Keratinocyte (primary cell): ENCODE measurements around the gene NUMBL. TPM values are rescaled to one million over a fixed set of nuclear protein-coding genes. Genes with fewer than 3 reads are reported as not detected.

Experiments
- DNase-seq: peaks from one replicate; pipeline ENCODE4 v3.0.0-alpha.2; 2011; ENCODE audit warnings: low read depth, missing footprints, low spot score
- FAIRE-seq: peaks from 2 replicates; lab custom pipeline; 2011; peaks lifted over from hg19 to GRCh38; lab: Jason Lieb, UNC
- H2AFZ ChIP-seq: 2 replicates; pipeline ENCODE4 v1.6.0; 2012; ENCODE audit warnings: low read length, control low read depth, inconsistent platforms; ENCODE audit not compliant: control insufficient read depth
- H3K27ac ChIP-seq: 2 replicates; pipeline ENCODE4 v1.5.1; 2011; ENCODE audit warnings: low read length; ENCODE audit not compliant: control insufficient read depth, insufficient read depth
- H3K27me3 ChIP-seq: 3 replicates; pipeline ENCODE4 v1.6.0; 2011; ENCODE audit warnings: low read length; ENCODE audit not compliant: control insufficient read depth, insufficient read depth; ENCODE audit errors: extremely low read depth
- H3K36me3 ChIP-seq, 2 experiments: 2 replicates in 1 of 2; 3 replicates in 1 of 2; pipeline ENCODE4 v1.5.1; 2011; ENCODE audit warnings: low read length in 2 of 2, mild to moderate bottlenecking in 1 of 2; ENCODE audit not compliant: control insufficient read depth in 2 of 2, insufficient read depth in 2 of 2; ENCODE audit errors: extremely low read depth in 1 of 2
- H3K4me1 ChIP-seq: 3 replicates; pipeline ENCODE4 v1.5.1; 2011; ENCODE audit warnings: low read length; ENCODE audit not compliant: control insufficient read depth, insufficient read depth; ENCODE audit errors: extremely low read depth
- H3K4me2 ChIP-seq: 3 replicates; pipeline ENCODE4 v1.6.0; 2011; ENCODE audit warnings: low read depth, low read length; ENCODE audit not compliant: control insufficient read depth, insufficient read depth; ENCODE audit errors: extremely low read depth
- H3K4me3 ChIP-seq, 3 experiments: fragments of 200-600 bp in 1 of 3; sonication (generic) in 1 of 3; 2 replicates in 2 of 3; 3 replicates in 1 of 3; pipeline ENCODE4 v1.5.1; 2011 to 2016; ENCODE audit warnings: low read length in 3 of 3, mild to moderate bottlenecking in 3 of 3, control low read depth in 2 of 3, inconsistent platforms in 1 of 3, low read depth in 1 of 3, mixed read lengths in 1 of 3, mixed run types in 1 of 3, moderate library complexity in 1 of 3; ENCODE audit not compliant: control insufficient read depth in 2 of 3, insufficient read depth in 2 of 3; ENCODE audit errors: extremely low read depth in 1 of 3
- H3K79me2 ChIP-seq: 2 replicates; pipeline ENCODE4 v1.6.0; 2012; ENCODE audit warnings: low read length; ENCODE audit not compliant: control insufficient read depth, insufficient read depth
- H3K9ac ChIP-seq: 3 replicates; pipeline ENCODE4 v1.6.0; 2011; ENCODE audit warnings: low read length; ENCODE audit not compliant: control insufficient read depth, insufficient read depth; ENCODE audit errors: extremely low read depth
- H3K9me1 ChIP-seq: 3 replicates; pipeline ENCODE4 v1.6.0; 2011; ENCODE audit warnings: low read length; ENCODE audit not compliant: control insufficient read depth, insufficient read depth; ENCODE audit errors: extremely low read depth
- H3K9me3 ChIP-seq: 2 replicates; pipeline ENCODE4 v1.5.1; 2012; ENCODE audit warnings: low read depth, low read length; ENCODE audit not compliant: control insufficient read depth
- H4K20me1 ChIP-seq: 3 replicates; pipeline ENCODE4 v1.6.0; 2011; ENCODE audit warnings: low read length; ENCODE audit not compliant: control insufficient read depth, insufficient read depth; ENCODE audit errors: extremely low read depth
- CTCF ChIP-seq, 3 experiments: IDR thresholded peaks in 1 of 3; conservative IDR thresholded peaks in 1 of 3; optimal IDR thresholded peaks in 1 of 3; 2 replicates in 2 of 3; 3 replicates in 1 of 3; pipeline versions ENCODE3 to v1.5.1; 2011; ENCODE audit warnings: low read length in 3 of 3, mild to moderate bottlenecking in 3 of 3, moderate library complexity in 2 of 3, control low read depth in 1 of 3, inconsistent platforms in 1 of 3; ENCODE audit not compliant: insufficient read depth in 2 of 3; ENCODE audit errors: extremely low read depth in 1 of 3
- EZH2 ChIP-seq: IDR thresholded peaks from one replicate; pipeline ENCODE4 v1.6.1; 2012; ENCODE audit warnings: inconsistent platforms, mild to moderate bottlenecking, low read length, moderate library complexity
- dilution Hi-C: fragments of 300-500 bp; cut with MboI; formaldehyde crosslinking; loops from one replicate; pipeline ENCODE4 v1.7.0; 2020; ENCODE audit warnings: low sequenced_read_pairs; ENCODE audit not compliant: extremely low pct_ligation_motif_present
- polyA plus RNA-seq, 5 experiments: library from polyadenylated mRNA; depleted of rRNA in 3 of 5; stranded (reverse) in 3 of 5; stranded (forward) in 1 of 5; unstranded in 1 of 5; fragments of >200 nt; gene quantifications; 1 replicate in 1 of 5; 2 replicates in 3 of 5; 3 replicates in 1 of 5; pipeline versions ENCODE4 v1.2.1 to v1.2.3, GENCODE V29; 2011 to 2012; ENCODE audit warnings: missing spikeins in 2 of 5, low read depth in 1 of 5, low replicate concordance in 1 of 5

The NUMBL gene
- polyA plus RNA-seq, 1 donor (not counting 4 experiments of a cell fraction or from before 2014, with no cell fraction given) = 5.7 TPM

- Histone ChIP-seq H3K27ac (no peak overlapping the region), H3K4me1 (peaks cover 6% of the 10 kb centered on the region), H3K9ac (no peak overlapping the region), H4K20me1 (no peaks in the 10 kb centered on the region), H3K4me2 (no peak overlapping the region), H2AFZ (no peak overlapping the region), H3K27me3 (no peaks in the 10 kb centered on the region), H3K9me1 (no peaks in the 10 kb centered on the region), H3K79me2 (no peaks in the 10 kb centered on the region), H3K36me3 (peaks cover 33 to 38% of the 10 kb centered on the region in 2 experiments), H3K9me3 (peaks cover 3% of the 10 kb centered on the region), H3K4me3 (no peak overlapping the region)
- FAIRE-seq (no peak), DNase-seq (no peak)
- no peak for TF ChIP-seq EZH2
- no peak for TF ChIP-seq CTCF (optimal IDR thresholded peaks at IDR 0.05 in 1 of 3, IDR thresholded peaks at IDR 0.05 in 1 of 3, conservative IDR thresholded peaks at IDR 0.05 in 1 of 3; ENCODE audit: extremely low read depth in 1 of 3, insufficient read depth in 2 of 3, low read length in 3 of 3)
- dilution Hi-C loops = no loop called here
Observed at GRCh38 chr19:40671404-40671803, 19.0 kb downstream of the NUMBL start.

DNA sequence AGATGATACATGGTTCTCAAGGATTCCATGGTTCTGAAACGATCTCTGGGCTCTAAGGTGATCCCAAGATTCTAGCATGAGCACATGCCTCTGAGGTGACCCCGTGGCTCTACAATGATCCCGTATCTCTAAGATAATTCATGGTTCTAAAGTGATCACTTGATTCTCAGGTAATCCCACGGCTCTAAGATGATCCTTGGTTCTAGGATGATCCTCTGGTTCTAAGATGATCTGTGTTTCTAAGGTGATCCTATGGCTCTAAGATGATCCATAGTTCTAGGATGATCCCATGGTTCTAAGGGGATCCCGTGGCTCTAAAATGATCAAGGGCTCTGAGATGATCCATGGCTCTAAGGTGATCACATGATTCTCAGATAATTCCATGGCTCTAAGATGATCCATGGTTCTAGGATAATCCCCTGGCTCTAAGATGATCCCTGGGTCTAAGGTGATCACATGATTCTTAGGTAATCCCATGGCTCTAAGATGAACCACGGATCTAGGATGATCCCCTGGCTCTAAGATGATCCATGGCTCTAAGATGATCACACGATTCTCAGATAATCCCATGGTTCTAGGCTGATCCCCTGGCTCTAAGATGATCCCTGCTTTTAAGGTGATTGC, 21.3 kb downstream of the NUMBL start:
- no peaks in the 10 kb centered on the region for H3K27me3 ChIP-seq
- H3K36me3 ChIP-seq = peaks cover 30 to 38% of the 10 kb centered on the region in 2 experiments
- no peaks in the 10 kb centered on the region for H3K79me2 ChIP-seq
- dilution Hi-C loops = no loop called here
- peaks cover 3% of the 10 kb centered on the region for H3K9me3 ChIP-seq
- H4K20me1 ChIP-seq = no peaks in the 10 kb centered on the region
- H2AFZ ChIP-seq = no peak overlapping the region
- H3K4me1 ChIP-seq = peaks cover 12% of the 10 kb centered on the region
- no peaks in the 10 kb centered on the region for H3K9me1 ChIP-seq
- H3K27ac ChIP-seq = no peak overlapping the region
- no peak for FAIRE-seq
- H3K9ac ChIP-seq = no peak overlapping the region
- DNase-seq = no peak
- no peak overlapping the region for H3K4me2 ChIP-seq
- H3K4me3 ChIP-seq = no peak overlapping the region
- TF ChIP-seq EZH2 (no peak), CTCF (optimal IDR thresholded peaks at IDR 0.05 in 1 of 3, IDR thresholded peaks at IDR 0.05 in 1 of 3, conservative IDR thresholded peaks at IDR 0.05 in 1 of 3; ENCODE audit: extremely low read depth in 1 of 3, insufficient read depth in 2 of 3, low read length in 3 of 3) (no peak)
